ENCODE data around the gene POLR2L.

The POLR2L gene

DNA sequence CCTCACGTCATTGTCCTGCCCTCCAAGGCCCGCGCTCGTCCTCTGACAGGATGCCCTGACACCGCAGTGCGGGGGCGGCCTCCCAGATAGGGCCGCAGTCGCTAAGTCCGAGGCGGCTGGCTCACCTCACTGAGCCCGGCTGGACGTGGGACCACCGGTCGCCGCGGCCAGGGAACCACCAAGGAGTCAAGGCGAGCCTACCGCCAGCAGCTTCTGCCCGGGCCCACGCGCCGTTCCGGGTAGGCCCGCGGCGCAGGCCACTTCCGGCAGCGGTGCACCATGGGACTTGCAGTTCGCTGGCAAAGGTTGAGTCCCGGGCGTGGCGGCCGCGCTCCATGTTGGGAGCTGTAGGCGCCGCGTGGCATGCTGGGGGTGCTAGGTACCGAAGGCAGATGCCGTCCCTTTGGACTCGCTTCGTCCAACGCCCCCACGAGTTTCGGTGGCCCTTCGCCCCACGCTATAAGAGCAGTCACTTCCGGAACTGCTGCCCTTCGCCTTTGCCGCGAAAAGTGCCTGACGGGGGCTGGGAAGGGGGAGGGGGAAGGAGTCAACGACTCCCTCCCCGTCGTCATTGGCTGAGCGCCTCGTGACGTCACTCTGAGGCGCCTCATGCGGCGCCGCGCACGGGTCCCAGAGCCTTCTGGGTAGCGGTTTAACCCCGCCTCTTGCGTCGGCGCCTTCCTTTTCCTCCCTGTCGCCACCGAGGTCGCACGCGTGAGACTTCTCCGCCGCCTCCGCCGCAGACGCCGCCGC is 32.9 kb downstream of the POLR2L start, which contains the start of gene RPLP2:
Gene RPLP2, plus strand, starts transcription at position 681 of the 753 bp plus-strand sequence. CDS start 268 bp downstream, outside the sequence.
- Histone ChIP-seq H3K27ac (ENCODE audit: low read depth, low read length) (peak within 1 kb of the TSS; percentile 85), H4K20me1 (ENCODE audit: low read depth, low read length) (peaks cover 10% of the 10 kb centered on the region; the same call in 1 of the 2 replicates), H3K79me2 (ENCODE audit: insufficient read depth, low read length) (peaks cover 36% of the 10 kb centered on the region), H3K4me3 (ENCODE audit: insufficient read depth, low read length, poor library complexity, severe bottlenecking) (peak within 1 kb of the TSS; percentile 71), H3K4me2 (ENCODE audit: low read depth, low read length, poor library complexity, severe bottlenecking) (peak within 1 kb of the TSS; percentile 84), H2AFZ (ENCODE audit: low read depth, low read length, severe bottlenecking) (peak within 1 kb of the TSS; percentile 92), H3K27me3 (ENCODE audit: low read length) (no peaks in the 10 kb centered on the region), H3K9me2 (replicated peaks; ENCODE audit: insufficient read depth, low read length) (no peaks in the 10 kb centered on the region), H3K9ac (ENCODE audit: low read length) (peak within 1 kb of the TSS; percentile 95), H3K9me3 (ENCODE audit: insufficient read depth, low read length) (no peaks in the 10 kb centered on the region), H3F3A (ENCODE audit: insufficient read depth) (peaks cover 53% of the 10 kb centered on the region), H3K36me3 (ENCODE audit: low read length) (peaks cover 25% of the 10 kb centered on the region)
- TF ChIP-seq, protein P1, sequence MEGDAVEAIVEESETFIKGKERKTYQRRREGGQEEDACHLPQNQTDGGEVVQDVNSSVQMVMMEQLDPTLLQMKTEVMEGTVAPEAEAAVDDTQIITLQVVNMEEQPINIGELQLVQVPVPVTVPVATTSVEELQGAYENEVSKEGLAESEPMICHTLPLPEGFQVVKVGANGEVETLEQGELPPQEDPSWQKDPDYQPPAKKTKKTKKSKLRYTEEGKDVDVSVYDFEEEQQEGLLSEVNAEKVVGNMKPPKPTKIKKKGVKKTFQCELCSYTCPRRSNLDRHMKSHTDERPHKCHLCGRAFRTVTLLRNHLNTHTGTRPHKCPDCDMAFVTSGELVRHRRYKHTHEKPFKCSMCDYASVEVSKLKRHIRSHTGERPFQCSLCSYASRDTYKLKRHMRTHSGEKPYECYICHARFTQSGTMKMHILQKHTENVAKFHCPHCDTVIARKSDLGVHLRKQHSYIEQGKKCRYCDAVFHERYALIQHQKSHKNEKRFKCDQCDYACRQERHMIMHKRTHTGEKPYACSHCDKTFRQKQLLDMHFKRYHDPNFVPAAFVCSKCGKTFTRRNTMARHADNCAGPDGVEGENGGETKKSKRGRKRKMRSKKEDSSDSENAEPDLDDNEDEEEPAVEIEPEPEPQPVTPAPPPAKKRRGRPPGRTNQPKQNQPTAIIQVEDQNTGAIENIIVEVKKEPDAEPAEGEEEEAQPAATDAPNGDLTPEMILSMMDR (IDR thresholded peaks at IDR 0.05; ENCODE audit: insufficient read depth, low read length, poor library complexity, severe bottlenecking), result no peak
- TF ChIP-seq EZH2phosphoT487 (conservative IDR thresholded peaks at IDR 0.05; ENCODE audit: low read length), result no peak

DNA sequence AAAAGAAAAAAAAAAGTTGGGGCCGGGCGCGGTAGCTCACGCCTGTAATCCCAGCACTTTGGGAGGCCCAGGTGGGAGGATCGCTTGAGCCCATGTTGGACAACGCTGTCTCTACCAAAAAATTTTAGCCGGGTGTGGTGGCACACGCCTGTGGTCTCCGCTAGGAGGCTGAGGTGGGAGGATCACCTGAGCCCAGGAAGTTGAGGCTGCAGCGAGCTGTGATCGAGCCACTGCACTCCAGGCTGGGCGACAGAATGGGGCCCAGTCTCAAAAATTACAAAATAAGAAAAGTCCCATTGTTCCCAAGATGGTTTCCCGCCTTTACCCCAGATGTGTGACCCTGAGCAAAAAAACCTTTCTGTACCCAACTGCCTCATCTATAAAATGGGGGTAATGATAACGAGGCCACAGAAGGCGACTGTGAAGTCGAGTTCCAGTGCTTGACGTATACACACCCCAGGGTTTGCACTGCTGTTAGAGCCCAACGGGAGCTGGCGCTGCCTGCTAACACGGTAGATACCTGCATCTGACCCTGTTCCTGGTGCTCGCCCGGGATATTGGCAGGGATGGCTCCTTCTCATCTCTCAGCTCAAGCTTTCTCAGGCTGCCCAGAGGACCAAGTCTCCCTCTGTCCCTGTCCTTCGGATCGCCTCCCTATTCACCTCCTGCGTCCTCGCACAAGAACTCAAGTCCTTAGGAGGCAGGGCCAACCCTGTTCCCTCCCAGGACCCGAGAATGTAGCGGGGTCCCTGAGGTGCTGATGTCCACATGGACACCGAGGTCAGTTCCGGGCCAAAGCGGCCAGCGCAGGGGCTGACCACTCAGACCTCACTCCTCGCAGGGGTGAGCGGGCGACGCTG is 33.7 kb downstream of the POLR2L start:
- Histone ChIP-seq H3K27ac (ENCODE audit: low read depth, low read length) (peak overlapping the region; percentile 85), H3K36me3 (ENCODE audit: low read length) (peaks cover 25% of the 10 kb centered on the region), H4K20me1 (ENCODE audit: low read depth, low read length) (peaks cover 10% of the 10 kb centered on the region; the same call in 1 of the 2 replicates), H3K4me3 (ENCODE audit: insufficient read depth, low read length, poor library complexity, severe bottlenecking) (peak overlapping the region; percentile 71), H3K9ac (ENCODE audit: low read length) (peak overlapping the region; percentile 95), H3K79me2 (ENCODE audit: insufficient read depth, low read length) (peaks cover 36% of the 10 kb centered on the region), H3K9me3 (ENCODE audit: insufficient read depth, low read length) (no peaks in the 10 kb centered on the region), H3K9me2 (replicated peaks; ENCODE audit: insufficient read depth, low read length) (no peaks in the 10 kb centered on the region), H2AFZ (ENCODE audit: low read depth, low read length, severe bottlenecking) (peak overlapping the region; percentile 20), H3F3A (ENCODE audit: insufficient read depth) (peaks cover 47% of the 10 kb centered on the region), H3K4me2 (ENCODE audit: low read depth, low read length, poor library complexity, severe bottlenecking) (peak overlapping the region; percentile 84), H3K27me3 (ENCODE audit: low read length) (no peaks in the 10 kb centered on the region)
- TF ChIP-seq EZH2phosphoT487 (conservative IDR thresholded peaks at IDR 0.05; ENCODE audit: low read length), result no peak
- TF ChIP-seq, protein P1 (IDR thresholded peaks at IDR 0.05; ENCODE audit: insufficient read depth, low read length, poor library complexity, severe bottlenecking), result no peak

DNA sequence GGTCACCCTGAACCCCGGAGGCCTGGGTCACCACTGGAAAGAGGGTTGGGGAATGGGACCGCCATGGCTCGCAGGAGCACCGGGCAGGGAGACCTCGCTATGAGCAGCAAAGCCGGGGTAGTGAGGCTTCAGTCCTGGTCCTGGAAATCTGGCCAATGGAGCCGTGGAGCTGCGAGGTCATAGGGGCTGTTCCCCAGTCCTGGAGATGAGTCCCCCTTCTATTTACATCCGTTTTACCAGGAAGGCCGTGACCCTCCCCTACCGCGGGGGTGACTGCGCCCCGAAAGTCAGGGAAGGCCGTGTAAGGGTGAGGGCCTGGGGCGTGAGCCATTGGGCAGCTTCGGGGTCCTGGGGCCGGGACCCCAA is 37.7 kb downstream of the POLR2L start:
- Histone ChIP-seq H3K4me2 (ENCODE audit: low read depth, low read length, poor library complexity, severe bottlenecking) (peak overlapping the region; percentile 61), H3K9me3 (ENCODE audit: insufficient read depth, low read length) (no peaks in the 10 kb centered on the region), H3K79me2 (ENCODE audit: insufficient read depth, low read length) (peaks cover 16% of the 10 kb centered on the region), H3K9me2 (replicated peaks; ENCODE audit: insufficient read depth, low read length) (no peaks in the 10 kb centered on the region), H3K36me3 (ENCODE audit: low read length) (no peaks in the 10 kb centered on the region), H3F3A (ENCODE audit: insufficient read depth) (peaks cover 13% of the 10 kb centered on the region), H3K4me3 (ENCODE audit: insufficient read depth, low read length, poor library complexity, severe bottlenecking) (peak overlapping the region; percentile 68), H2AFZ (ENCODE audit: low read depth, low read length, severe bottlenecking) (no peak overlapping the region), H3K27ac (ENCODE audit: low read depth, low read length) (peak overlapping the region; percentile 75), H3K27me3 (ENCODE audit: low read length) (no peaks in the 10 kb centered on the region), H3K9ac (ENCODE audit: low read length) (peak overlapping the region; percentile 89), H4K20me1 (ENCODE audit: low read depth, low read length) (no peaks in the 10 kb centered on the region)
- TF ChIP-seq, protein P1 (IDR thresholded peaks at IDR 0.05; ENCODE audit: insufficient read depth, low read length, poor library complexity, severe bottlenecking), result no peak
- no peak for TF ChIP-seq EZH2phosphoT487 (conservative IDR thresholded peaks at IDR 0.05; ENCODE audit: low read length)
